ENCODE results near the gene CTNNA2. TPM values are rescaled to one million over a fixed set of nuclear protein-coding genes. Genes with fewer than 3 reads are reported as not detected.

Gene CTNNA2
- polyA plus RNA-seq, 2 of the 4 experiments (the other 2 are of a cell fraction), result 0.50 to 0.94 TPM

- no peak for ATAC-seq
- CTCF ChIA-PET, result no interaction called here
Measured at GRCh38 chr2:80517316-80517715, 1004.5 kb downstream of the CTNNA2 start.

GRCh38 chr2:80519121-80519643 lies 1006.3 kb downstream of the CTNNA2 start:
- TF ChIP-seq BCL3 (IDR thresholded peaks at IDR 0.05) (no peak), CBX2 (IDR thresholded peaks at IDR 0.05; ENCODE audit: borderline replicate concordance, low read depth) (no peak), JUN (IDR thresholded peaks at IDR 0.05) (no peak), ELK1 (IDR thresholded peaks at IDR 0.05; ENCODE audit: low read depth, low read length) (no peak), NR3C1 (IDR thresholded peaks at IDR 0.05) (no peak), RAD21 (conservative IDR thresholded peaks at IDR 0.05 in 1 of 2, IDR thresholded peaks at IDR 0.05 in 1 of 2) (no peak)
- Histone ChIP-seq H3K4me2 (no peak overlapping the region), H3K27ac (no peak overlapping the region), H3K4me3 (no peak overlapping the region), H3K4me1 (no peaks in the 10 kb centered on the region), H3K9me3 (0 out of 3 replicates have a peak, but pooled peaks cover 2% of the 10 kb centered on the region)
- 11% methylated on average over 3 of the region's 3 CpGs for WGBS (ENCODE audit: missing lambda C conversion rate)
- FAIRE-seq (no peak), DNase-seq (ENCODE audit: low read depth in 1 of 2, low spot score in 1 of 2) (no peak), ATAC-seq (no peak)
- ChIA-PET POLR2A (no interaction called here), CTCF (no interaction called here)

More at GRCh38 chr2:80517316-80517715, 1004.5 kb downstream of the CTNNA2 start:
- POLR2A ChIA-PET, result no interaction called here
- Histone ChIP-seq H3K4me2 (no peak overlapping the region), H3K4me1 (no peaks in the 10 kb centered on the region), H3K9me3 (0 out of 3 replicates have a peak, but pooled peaks cover 2% of the 10 kb centered on the region), H3K4me3 (no peak overlapping the region), H3K27ac (no peak overlapping the region)
- 5% methylated on average over 3 of the region's 3 CpGs for WGBS (ENCODE audit: missing lambda C conversion rate)
- TF ChIP-seq HOXB13 (CRISPR knock-in tag; IDR thresholded peaks at IDR 0.05; ENCODE audit: low read depth) (no peak), PHF8 (IDR thresholded peaks at IDR 0.05; ENCODE audit: borderline replicate concordance, low read depth) (no peak), POLR2AphosphoS2 (conservative IDR thresholded peaks at IDR 0.05; ENCODE audit: low read length) (no peak), MYC (IDR thresholded peaks at IDR 0.05; ENCODE audit: borderline replicate concordance, low read length) (no peak), PBX3 (IDR thresholded peaks at IDR 0.05) (no peak), ESRRA (IDR thresholded peaks at IDR 0.05; ENCODE audit: borderline replicate concordance, low read length) (no peak), HOXA7 (CRISPR knock-in tag; IDR thresholded peaks at IDR 0.05) (no peak), JUN (IDR thresholded peaks at IDR 0.05) (no peak)
- DNase-seq (ENCODE audit: low read depth in 1 of 2, low spot score in 1 of 2), result no peak
- no peak for FAIRE-seq

GRCh38 chr2:80519699-80520291 lies 1006.9 kb downstream of the CTNNA2 start:
- DNase-seq (ENCODE audit: low read depth in 1 of 2, low spot score in 1 of 2), result no peak
- H3K4me1 ChIP-seq, result no peaks in the 10 kb centered on the region
- ChIA-PET CTCF (no interaction called here), POLR2A (no interaction called here)
- 0% methylated on average over 1 of the region's 1 CpG for WGBS (ENCODE audit: missing lambda C conversion rate)
- H3K4me3 ChIP-seq, result no peak overlapping the region
- 0 out of 3 replicates have a peak, but pooled peaks cover under 1% of the 10 kb centered on the region for H3K9me3 ChIP-seq
- no peak overlapping the region for H3K4me2 ChIP-seq
- no peak for TF ChIP-seq ZC3H11A (IDR thresholded peaks at IDR 0.05)
- no peak for TF ChIP-seq JUNB (IDR thresholded peaks at IDR 0.05)
- no peak for TF ChIP-seq USF2 (IDR thresholded peaks at IDR 0.05)
- no peak overlapping the region for H3K27ac ChIP-seq
- FAIRE-seq, result no peak
- no peak for ATAC-seq

Measured in A549 (cell line).